HG02943 (cell line): ENCODE results near the gene MYLK4.

ENCODE experiments used
- ATAC-seq: cut with Tn5 transposase; IDR thresholded peaks from one replicate; pipeline ENCODE4 v1.9.1; 2021; ENCODE audit warnings: mild to moderate bottlenecking, low read depth, moderate library complexity; ENCODE audit not compliant: unreplicated experiment

MYLK4 gene

GRCh38 chr6:2758980-2759379, 8.3 kb upstream of the MYLK4 start:
- no peak for ATAC-seq

GRCh38 chr6:2756687-2757224, 6.0 kb upstream of the MYLK4 start:
- no peak for ATAC-seq

- no peak for ATAC-seq
Observed at GRCh38 chr6:2756241-2756640, 5.5 kb upstream of the MYLK4 start.

- no peak for ATAC-seq
Observed at GRCh38 chr6:2755456-2755855, 4.7 kb upstream of the MYLK4 start.

- ATAC-seq, result no peak
Observed at GRCh38 chr6:2754911-2755310, 4.2 kb upstream of the MYLK4 start.

GRCh38 chr6:2754393-2754792, 3.7 kb upstream of the MYLK4 start:
- ATAC-seq, result no peak

- no peak for ATAC-seq
Observed at GRCh38 chr6:2753743-2754142, 3.0 kb upstream of the MYLK4 start.

GRCh38 chr6:2753110-2753489, 2.4 kb upstream of the MYLK4 start:
- ATAC-seq, result no peak

- no peak for ATAC-seq
Observed at GRCh38 chr6:2752477-2753109, 1.9 kb upstream of the MYLK4 start.

GRCh38 chr6:2751871-2752270, 1.1 kb upstream of the MYLK4 start:
- ATAC-seq, result no peak

- ATAC-seq, result no peak
Observed at GRCh38 chr6:2749969-2750600, 637 bp downstream of the MYLK4 start.

- ATAC-seq, result no peak
Observed at GRCh38 chr6:2748183-2748582, 2.5 kb downstream of the MYLK4 start.

GRCh38 chr6:2746557-2747061, 4.1 kb downstream of the MYLK4 start:
- ATAC-seq, result no peak

- no peak for ATAC-seq
Observed at GRCh38 chr6:2745246-2745645, 5.5 kb downstream of the MYLK4 start.

GRCh38 chr6:2744778-2745177, 5.9 kb downstream of the MYLK4 start:
- ATAC-seq, result no peak

- ATAC-seq, result no peak
Observed at GRCh38 chr6:2744209-2744771, 6.4 kb downstream of the MYLK4 start.

GRCh38 chr6:2743280-2744208, 7.2 kb downstream of the MYLK4 start:
- no peak for ATAC-seq

- ATAC-seq, result no peak
Observed at GRCh38 chr6:2741756-2742155, 9.0 kb downstream of the MYLK4 start.

GRCh38 chr6:2740581-2740980, 10.1 kb downstream of the MYLK4 start:
- no peak for ATAC-seq

GRCh38 chr6:2739335-2739734, 11.4 kb downstream of the MYLK4 start:
- no peak for ATAC-seq
